ENCODE results near the gene CEMIP2. TPM values are rescaled to one million over a fixed set of nuclear protein-coding genes. Genes with fewer than 3 reads are reported as not detected.

CEMIP2 gene
- total and polyA plus RNA-seq, 2 donors (not counting 3 experiments of a cell fraction or from before 2014, with no cell fraction given) = 41.6 to 44.3 TPM

- no TSS peak for BruUV-seq (replicated peaks)
Observed at GRCh38 chr9:71741926-71742648, 26.2 kb downstream of the CEMIP2 start.

More at GRCh38 chr9:71741926-71742648, 26.2 kb downstream of the CEMIP2 start:
- TF ChIP-seq GATA2 (IDR thresholded peaks at IDR 0.05; ENCODE audit: insufficient read depth, insufficient read length, low read depth, low read length) (no peak), JUN (IDR thresholded peaks at IDR 0.05; ENCODE audit: borderline replicate concordance, insufficient read depth, insufficient read length, low read depth) (no peak), MAX (IDR thresholded peaks at IDR 0.05; ENCODE audit: insufficient read depth, insufficient read length) (no peak), MYC (IDR thresholded peaks at IDR 0.05; ENCODE audit: low read depth, low read length) (no peak), EZH2 (IDR thresholded peaks at IDR 0.05; ENCODE audit: borderline replicate concordance, low read depth, low read length, severe bottlenecking) (no peak), POLR2A (IDR thresholded peaks at IDR 0.05; ENCODE audit: low read depth, low read length) (no peak), POLR2AphosphoS5 (IDR thresholded peaks at IDR 0.05; ENCODE audit: insufficient read depth, low read depth, low read length) (no peak), FOS (IDR thresholded peaks at IDR 0.05; ENCODE audit: borderline replicate concordance, insufficient read depth, low read length) (no peak), CTCF (IDR thresholded peaks at IDR 0.05; ENCODE audit: extremely low read depth in 1 of 2, insufficient read depth in 1 of 2, low read depth in 1 of 2, low read length in 2 of 2) (no peak)
- peak overlapping the region; percentile 3 for H3K27ac ChIP-seq (ENCODE audit: insufficient read depth, low read depth, low read length)
- CTCF ChIA-PET = interaction anchor here (1.1 to 1.7 kb wide), 2 partner anchors 25 to 27 kb away, joined by 4 read pairs; no protein-coding TSS in a partner anchor
- no peaks in the 10 kb centered on the region for H3K36me3 ChIP-seq (ENCODE audit: control insufficient read depth in 2 of 2, extremely low read depth in 1 of 2, insufficient read depth in 2 of 2, low read length in 2 of 2)
- H3K9ac ChIP-seq (replicated peaks; ENCODE audit: extremely low read depth, insufficient read depth, low read length) = no peak overlapping the region
- DNase-seq (ENCODE audit: low read depth, low spot score) (peak; percentile 86), FAIRE-seq (no peak)
- no peak overlapping the region for H2AFZ ChIP-seq (ENCODE audit: low read depth, low read length)
- H4K20me1 ChIP-seq (replicated peaks; ENCODE audit: control insufficient read depth, extremely low read depth, insufficient read depth, low read length) = no peaks in the 10 kb centered on the region
- H3K4me3 ChIP-seq (replicated peaks in 1 of 3; ENCODE audit: insufficient read depth in 1 of 3, low read depth in 1 of 3, low read length in 3 of 3) = no peak overlapping the region
- H3K4me1 ChIP-seq (ENCODE audit: control insufficient read depth, extremely low read depth, insufficient read depth, low read length) = peaks cover 15% of the 10 kb centered on the region
- dilution Hi-C loops (cut with MboI; ENCODE audit: extremely low pct_ligation_motif_present, low sequenced_read_pairs) (no loop called here), intact Hi-C loops (cut with micrococcal nuclease) (no loop called here)
- POLR2A ChIA-PET = no interaction called here
- H3K79me2 ChIP-seq (ENCODE audit: control insufficient read depth, insufficient read depth, low read length) = no peaks in the 10 kb centered on the region
- peak overlapping the region; percentile 44 for H3K4me2 ChIP-seq (ENCODE audit: insufficient read depth, low read length)
- H3K9me3 ChIP-seq (replicated peaks; ENCODE audit: control insufficient read depth, insufficient read depth, low read length) = no peaks in the 10 kb centered on the region
- H3K27me3 ChIP-seq (ENCODE audit: control insufficient read depth in 2 of 2, insufficient read depth in 2 of 2, low read length in 2 of 2) = no peaks in the 10 kb centered on the region
- H3K9me1 ChIP-seq (replicated peaks; ENCODE audit: control insufficient read depth, extremely low read depth, insufficient read depth, low read length) = no peaks in the 10 kb centered on the region
